NB4 (cell line): Measurements from ENCODE around the gene TBCK.

Experiments
- DNase-seq: peaks from one replicate; pipeline ENCODE4 v3.0.0; 2010; ENCODE audit warnings: low read depth
- H3K4me3 ChIP-seq: one replicate; pipeline ENCODE4 v1.5.1; 2011; ENCODE audit warnings: mild to moderate bottlenecking, low read depth, low read length, moderate library complexity
- MYC ChIP-seq: IDR thresholded peaks from 2 replicates; pipeline ENCODE4 v1.6.1; 2011; ENCODE audit warnings: low read depth, low read length
- POLR2A ChIP-seq: IDR thresholded peaks from 2 replicates; pipeline ENCODE4 v1.6.1; 2011; ENCODE audit warnings: mild to moderate bottlenecking; ENCODE audit not compliant: insufficient read length; ENCODE audit errors: extremely low read depth
- TF ChIP-seq, protein P1 (sequence below): IDR thresholded peaks from 2 replicates; pipeline ENCODE4 v1.6.1; 2011; ENCODE audit warnings: low read depth, low read length
- TF ChIP-seq, protein P2 (sequence below): IDR thresholded peaks from one replicate; pipeline ENCODE4 v1.5.1; 2012; ENCODE audit warnings: low read depth, low read length

TBCK gene

DNA sequence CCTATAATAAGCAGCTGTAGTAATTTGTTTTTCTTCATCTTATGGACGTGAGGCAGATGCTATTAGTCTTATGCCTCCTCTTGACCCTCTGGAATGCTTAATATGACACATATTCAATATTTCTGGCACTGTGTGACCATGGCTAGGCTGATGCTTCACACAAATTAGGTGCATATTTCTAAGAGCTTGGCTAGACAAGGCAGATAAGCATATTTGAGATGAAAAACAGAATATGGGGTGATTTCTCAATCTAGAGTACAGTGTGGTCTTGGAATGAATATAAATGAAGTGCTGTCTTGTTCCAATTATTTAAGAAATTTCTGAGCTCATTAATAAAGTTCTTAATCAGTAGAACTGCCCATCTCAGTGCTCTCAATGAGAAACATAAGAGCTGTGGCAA, 264.5 kb downstream of the TBCK start:
- H3K4me3 ChIP-seq, result no peak overlapping the region
- no peak for TF ChIP-seq MYC
- TF ChIP-seq, protein P1, sequence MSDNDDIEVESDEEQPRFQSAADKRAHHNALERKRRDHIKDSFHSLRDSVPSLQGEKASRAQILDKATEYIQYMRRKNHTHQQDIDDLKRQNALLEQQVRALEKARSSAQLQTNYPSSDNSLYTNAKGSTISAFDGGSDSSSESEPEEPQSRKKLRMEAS, result no peak
- TF ChIP-seq, protein P2, sequence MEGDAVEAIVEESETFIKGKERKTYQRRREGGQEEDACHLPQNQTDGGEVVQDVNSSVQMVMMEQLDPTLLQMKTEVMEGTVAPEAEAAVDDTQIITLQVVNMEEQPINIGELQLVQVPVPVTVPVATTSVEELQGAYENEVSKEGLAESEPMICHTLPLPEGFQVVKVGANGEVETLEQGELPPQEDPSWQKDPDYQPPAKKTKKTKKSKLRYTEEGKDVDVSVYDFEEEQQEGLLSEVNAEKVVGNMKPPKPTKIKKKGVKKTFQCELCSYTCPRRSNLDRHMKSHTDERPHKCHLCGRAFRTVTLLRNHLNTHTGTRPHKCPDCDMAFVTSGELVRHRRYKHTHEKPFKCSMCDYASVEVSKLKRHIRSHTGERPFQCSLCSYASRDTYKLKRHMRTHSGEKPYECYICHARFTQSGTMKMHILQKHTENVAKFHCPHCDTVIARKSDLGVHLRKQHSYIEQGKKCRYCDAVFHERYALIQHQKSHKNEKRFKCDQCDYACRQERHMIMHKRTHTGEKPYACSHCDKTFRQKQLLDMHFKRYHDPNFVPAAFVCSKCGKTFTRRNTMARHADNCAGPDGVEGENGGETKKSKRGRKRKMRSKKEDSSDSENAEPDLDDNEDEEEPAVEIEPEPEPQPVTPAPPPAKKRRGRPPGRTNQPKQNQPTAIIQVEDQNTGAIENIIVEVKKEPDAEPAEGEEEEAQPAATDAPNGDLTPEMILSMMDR, result no peak
- TF ChIP-seq POLR2A, result no peak
- no peak for DNase-seq

DNA sequence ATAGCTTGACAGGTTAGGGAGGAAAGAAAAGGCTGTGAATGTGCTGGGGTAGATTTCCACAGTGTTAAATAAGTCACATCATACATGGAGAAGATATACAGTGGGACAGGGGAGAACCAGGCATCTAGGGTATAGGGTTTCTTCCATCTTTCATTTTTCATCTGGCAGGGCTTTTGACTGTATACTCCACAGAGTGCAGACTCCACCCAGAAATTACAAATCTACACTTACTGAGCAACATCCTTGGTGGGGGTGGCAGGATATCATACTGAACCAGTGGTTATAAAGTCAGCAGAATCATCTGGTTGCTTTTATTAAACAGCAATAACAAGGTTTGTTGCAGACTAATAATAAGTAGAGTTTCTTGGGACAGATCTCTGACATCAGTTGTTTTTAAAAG, 266.5 kb downstream of the TBCK start:
- DNase-seq, result no peak
- H3K4me3 ChIP-seq, result no peak overlapping the region
- TF ChIP-seq, protein P2, result no peak
- TF ChIP-seq POLR2A, result no peak
- TF ChIP-seq, protein P1, result no peak
- TF ChIP-seq MYC, result no peak

DNA sequence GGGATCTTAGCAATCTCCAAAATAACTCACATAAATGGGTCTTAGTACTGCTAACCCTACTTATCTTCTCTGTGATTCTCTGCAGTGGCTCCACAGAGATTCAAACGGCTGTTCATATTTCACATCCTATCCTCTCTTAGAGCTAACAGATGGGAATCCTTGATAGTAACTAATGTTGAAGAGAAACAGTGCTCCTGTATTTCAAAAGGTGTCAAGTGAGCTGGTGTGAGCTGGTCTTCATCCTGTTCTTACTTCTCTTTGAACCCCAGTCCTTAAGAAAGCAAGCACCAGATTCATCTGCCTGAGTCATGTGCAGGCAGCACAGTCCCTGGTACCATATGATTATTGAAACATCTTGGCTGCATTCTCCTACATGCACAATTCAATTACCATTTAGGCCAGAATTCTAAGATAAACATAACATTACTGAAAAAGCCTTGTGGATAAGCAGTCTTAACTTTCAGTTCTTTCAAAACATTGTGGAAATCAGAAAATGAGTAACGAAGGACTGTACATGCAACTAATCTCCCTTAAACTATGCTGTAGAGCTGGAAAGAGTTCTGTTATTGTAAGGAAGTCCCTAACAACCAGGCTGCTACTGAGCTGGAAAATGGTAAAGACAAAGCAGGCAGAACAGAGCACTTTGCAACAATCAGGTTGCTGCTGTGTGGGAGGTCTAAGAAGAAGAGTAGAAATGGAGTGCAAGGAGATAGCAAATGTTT, 267.6 kb downstream of the TBCK start:
- no peak overlapping the region for H3K4me3 ChIP-seq
- no peak for TF ChIP-seq MYC
- TF ChIP-seq, protein P2, result no peak
- no peak for TF ChIP-seq POLR2A
- TF ChIP-seq, protein P1, result no peak
- no peak for DNase-seq

DNA sequence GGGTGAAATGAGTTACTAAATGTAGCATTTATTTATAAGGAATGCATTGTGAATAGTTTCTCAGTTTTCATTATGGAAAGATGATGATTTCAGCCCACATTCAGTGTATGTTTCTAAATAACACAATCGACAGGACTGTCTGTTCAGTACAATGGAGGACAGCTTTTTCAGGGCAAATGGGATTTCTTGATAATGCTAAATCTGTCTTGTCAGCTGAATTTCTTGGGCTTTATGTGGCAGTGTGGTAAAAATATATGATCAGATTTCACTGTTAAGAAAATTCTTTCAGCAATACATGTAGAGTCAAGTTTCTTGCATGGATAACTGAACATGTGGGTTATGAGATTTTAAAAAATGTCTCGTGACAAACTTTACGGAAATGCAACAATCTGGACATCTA, 269.9 kb downstream of the TBCK start:
- H3K4me3 ChIP-seq, result no peak overlapping the region
- DNase-seq, result no peak
- TF ChIP-seq MYC (no peak), POLR2A (no peak)
- TF ChIP-seq, protein P1, result no peak
- TF ChIP-seq, protein P2, result no peak

DNA sequence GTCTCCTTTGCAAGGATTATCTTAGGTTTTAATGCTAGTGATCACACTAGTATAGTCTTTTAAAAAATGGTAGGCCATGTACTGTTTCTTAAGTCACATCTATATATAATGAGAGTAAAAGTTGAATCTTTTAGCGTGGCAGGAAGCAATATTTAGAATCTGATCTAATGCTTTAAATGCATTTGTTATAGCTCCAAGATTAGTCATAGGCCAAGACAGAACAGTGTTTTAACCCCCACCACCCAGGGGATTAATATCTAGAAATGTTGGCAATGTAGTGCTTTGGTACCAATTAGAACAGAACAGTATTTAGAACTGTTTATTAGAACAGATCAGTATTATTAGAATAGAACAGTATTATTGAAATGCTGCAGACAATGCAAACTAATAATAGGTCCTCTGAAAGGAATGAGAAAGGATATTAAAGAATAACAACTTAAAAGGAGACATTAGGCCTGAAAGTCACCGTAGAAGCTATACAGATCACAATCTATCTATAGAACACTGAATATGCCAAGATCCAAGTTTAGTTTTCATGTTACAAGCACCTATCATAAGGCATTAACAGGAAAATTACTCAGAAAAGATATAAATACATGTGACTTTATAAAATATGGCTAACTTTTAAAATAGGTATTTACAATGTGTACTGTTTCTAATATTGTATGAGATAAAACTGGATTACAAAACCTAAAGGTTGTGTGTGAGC, 274.6 kb downstream of the TBCK start:
- DNase-seq, result no peak
- H3K4me3 ChIP-seq, result no peak overlapping the region
- TF ChIP-seq, protein P1, result no peak
- TF ChIP-seq, protein P2, result no peak
- TF ChIP-seq POLR2A (no peak), MYC (no peak)
